ENCODE data around the gene RNF144A.

The RNF144A gene

GRCh38 chr2:7009207-7009911, 92.1 kb downstream of the RNF144A start:
- no peak for DNase-seq

- no peak for DNase-seq
Measured at GRCh38 chr2:7010391-7011054, 93.3 kb downstream of the RNF144A start.

- DNase-seq = no peak
Measured at GRCh38 chr2:7011356-7012083, 94.3 kb downstream of the RNF144A start.

GRCh38 chr2:7012141-7012764, 95.0 kb downstream of the RNF144A start:
- DNase-seq = no peak

GRCh38 chr2:7013471-7014160, 96.4 kb downstream of the RNF144A start:
- DNase-seq = no peak

- no peak for DNase-seq
Measured at GRCh38 chr2:7014174-7014640, 97.0 kb downstream of the RNF144A start.

GRCh38 chr2:7015007-7015950, 98.1 kb downstream of the RNF144A start:
- no peak for DNase-seq

- no peak for DNase-seq
Measured at GRCh38 chr2:7016148-7016547, 98.9 kb downstream of the RNF144A start.

- no peak for DNase-seq
Measured at GRCh38 chr2:7016601-7017211, 99.5 kb downstream of the RNF144A start.

GRCh38 chr2:7017671-7018281, 100.6 kb downstream of the RNF144A start:
- DNase-seq = no peak

- no peak for DNase-seq
Measured at GRCh38 chr2:7018282-7018701, 101.1 kb downstream of the RNF144A start.

- no peak for DNase-seq
Measured at GRCh38 chr2:7018767-7019166, 101.6 kb downstream of the RNF144A start.

GRCh38 chr2:7019191-7019590, 102.0 kb downstream of the RNF144A start:
- no peak for DNase-seq

GRCh38 chr2:7020059-7020458, 102.8 kb downstream of the RNF144A start:
- DNase-seq = no peak

GRCh38 chr2:7020468-7020867, 103.3 kb downstream of the RNF144A start:
- no peak for DNase-seq

GRCh38 chr2:7020939-7021470, 103.8 kb downstream of the RNF144A start:
- DNase-seq = no peak

- DNase-seq = no peak
Measured at GRCh38 chr2:7022492-7023385, 105.5 kb downstream of the RNF144A start.

- no peak for DNase-seq
Measured at GRCh38 chr2:7023542-7023941, 106.3 kb downstream of the RNF144A start.

GRCh38 chr2:7024261-7024660, 107.0 kb downstream of the RNF144A start:
- no peak for DNase-seq

Data from activated CD8-positive, alpha-beta memory T cell treated with anti-CD3 and anti-CD28 coated beads, Interleukin-2, amount 50 U/mL, for 4 hours (primary cell).